HCT116 (cell line): ENCODE results near the gene MYH11. TPM values are rescaled to one million over a fixed set of nuclear protein-coding genes. Genes with fewer than 3 reads are reported as not detected.

Experiments used
- ATAC-seq: fragments of 200-7000 bp; cut with Tn5 transposase; 2 replicates; pipeline ENCODE4 v1.9.1; 2020; ENCODE audit warnings: mild to moderate bottlenecking, moderate library complexity
- BruUV-seq: library from RNA; stranded (reverse); fragments of 400-500 nt; replicated peaks from 2 replicates; lab custom pipeline; 2021; lab: Mats Ljungman, UMichigan
- CTCF ChIA-PET: fragments of 300-600 bp; sonication (Branson Sonifier 250); formaldehyde crosslinking; loops from one replicate; lab custom pipeline; 2021; ENCODE audit warnings: antibody characterized with exemption; lab: Charles Lee
- POLR2A ChIA-PET: fragments of 300-600, 350-600 bp; sonication (Branson Sonifier 250); formaldehyde crosslinking; loops from one replicate; lab custom pipeline; 2021; ENCODE audit warnings: antibody characterized with exemption; lab: Charles Lee
- RAD21 ChIA-PET, 2 experiments: fragments of 300-600 bp; sonication (Branson Sonifier 250); formaldehyde crosslinking; loops; one replicate each; lab custom pipeline; 2023; ENCODE audit warnings: low total read pairs in 2 of 2; ENCODE audit not compliant: uncharacterized antibody in 2 of 2, unreplicated experiment in 2 of 2, low non-redundant PET in 1 of 2; lab: Charles Lee
- DNase-seq: peaks from one replicate; pipeline ENCODE4 v3.0.0-alpha.2; 2010; ENCODE audit warnings: low read depth, low spot score
- H2AFZ ChIP-seq: fragments of 200-600 bp; shearing (Covaris generic), sonication (generic); 2 replicates; pipeline ENCODE4 v1.6.1; 2017; ENCODE audit warnings: low read depth, mixed run types, mixed read lengths, antibody characterized with exemption, low read length; ENCODE audit not compliant: poor library complexity, severe bottlenecking
- H3K27ac ChIP-seq: 2 replicates; pipeline ENCODE4 v1.5.1; 2012; ENCODE audit warnings: low read depth, low read length
- H3K27me3 ChIP-seq: fragments of 200-600 bp; sonication (generic); 2 replicates; pipeline ENCODE4 v1.6.1; 2016; ENCODE audit warnings: mixed run types, low read length, mixed read lengths; ENCODE audit not compliant: insufficient read depth
- H3K36me3 ChIP-seq, 2 experiments: fragments of 200-500 bp in 1 of 2; fragments of 200-600 bp in 1 of 2; sonication (Bioruptor generic) in 1 of 2; sonication (generic) in 1 of 2; 2 replicates each; pipeline versions ENCODE4 v1.5.1 to v1.6.1; 2014 to 2016; ENCODE audit warnings: low read length in 2 of 2, inconsistent platforms in 1 of 2, mixed read lengths in 1 of 2, mixed run types in 1 of 2; ENCODE audit not compliant: insufficient read depth in 2 of 2, control insufficient read depth in 1 of 2
- H3K4me1 ChIP-seq, 2 experiments: fragments of 200-600 bp in 1 of 2; sonication (generic) in 1 of 2; 2 replicates each; pipeline versions ENCODE4 v1.5.1 to v1.6.1; 2012 to 2017; ENCODE audit warnings: low read length in 2 of 2, inconsistent platforms in 1 of 2, mild to moderate bottlenecking in 1 of 2, mixed read lengths in 1 of 2, mixed run types in 1 of 2, moderate library complexity in 1 of 2; ENCODE audit not compliant: insufficient read depth in 2 of 2, control insufficient read depth in 1 of 2
- H3K4me2 ChIP-seq: fragments of 200-600 bp; sonication (generic); 2 replicates; pipeline ENCODE4 v1.6.1; 2017; ENCODE audit warnings: mixed run types, low read length, mixed read lengths
- H3K4me3 ChIP-seq, 2 experiments: fragments of 200-600 bp in 1 of 2; sonication (generic) in 1 of 2; replicated peaks in 1 of 2; 2 replicates each; pipeline ENCODE4 v1.5.1; 2011 to 2016; ENCODE audit warnings: low read length in 2 of 2, control low read depth in 1 of 2, low read depth in 1 of 2, mild to moderate bottlenecking in 1 of 2, mixed read lengths in 1 of 2, mixed run types in 1 of 2
- H3K79me2 ChIP-seq: fragments of 200-600 bp; sonication (generic); 2 replicates; pipeline ENCODE4 v1.6.1; 2017; ENCODE audit warnings: mild to moderate bottlenecking, mixed run types, low read length, moderate library complexity, mixed read lengths; ENCODE audit not compliant: insufficient read depth
- H3K9ac ChIP-seq: fragments of 200-600 bp; sonication (generic); 2 replicates; pipeline ENCODE4 v1.6.1; 2016; ENCODE audit warnings: low read length, mixed read lengths
- H3K9me2 ChIP-seq: fragments of 200-600 bp; sonication (generic), shearing (Covaris generic); 2 replicates; pipeline ENCODE4 v1.6.1; 2017; ENCODE audit warnings: mixed run types, mild to moderate bottlenecking, moderate library complexity; ENCODE audit not compliant: insufficient read depth
- H3K9me3 ChIP-seq, 2 experiments: fragments of 200-500 bp in 1 of 2; fragments of 200-600 bp in 1 of 2; sonication (Bioruptor generic) in 1 of 2; sonication (generic) in 1 of 2; 2 replicates each; pipeline ENCODE4 v1.6.1; 2014 to 2017; ENCODE audit warnings: low read length in 2 of 2, mixed read lengths in 2 of 2, inconsistent platforms in 1 of 2, low read depth in 1 of 2, mild to moderate bottlenecking in 1 of 2, mixed run types in 1 of 2, moderate library complexity in 1 of 2; ENCODE audit not compliant: control insufficient read depth in 1 of 2, insufficient read depth in 1 of 2
- H4K20me1 ChIP-seq: fragments of 200-600 bp; sonication (generic), shearing (Covaris generic); 2 replicates; pipeline ENCODE4 v1.6.1; 2017; ENCODE audit warnings: mixed run types, mild to moderate bottlenecking, moderate library complexity; ENCODE audit not compliant: insufficient read depth
- ATF3 ChIP-seq: IDR thresholded peaks from 2 replicates; pipeline ENCODE4 v1.6.1; 2012
- CBX3 ChIP-seq: IDR thresholded peaks from 2 replicates; pipeline ENCODE4 v1.6.1; 2012; ENCODE audit warnings: low read depth
- CEBPB ChIP-seq: IDR thresholded peaks from 2 replicates; pipeline ENCODE4 v1.6.1; 2012; ENCODE audit warnings: low read depth
- EGR1 ChIP-seq: IDR thresholded peaks from 2 replicates; pipeline ENCODE4 v1.6.1; 2012; ENCODE audit warnings: low read depth
- ELF1 ChIP-seq: IDR thresholded peaks from 2 replicates; pipeline ENCODE4 v1.6.1; 2012; ENCODE audit warnings: low read depth, borderline replicate concordance
- JUND ChIP-seq: IDR thresholded peaks from 2 replicates; pipeline ENCODE4 v1.6.1; 2012
- POLR2A ChIP-seq: IDR thresholded peaks from 2 replicates; pipeline ENCODE4 v1.7.0; 2011; ENCODE audit warnings: borderline replicate concordance; ENCODE audit not compliant: insufficient read depth, insufficient read length; ENCODE audit errors: extremely low read depth
- POLR2AphosphoS5 ChIP-seq: IDR thresholded peaks from 2 replicates; pipeline ENCODE4 v1.6.1; 2011; ENCODE audit warnings: mild to moderate bottlenecking, low read depth, low read length, moderate library complexity
- RAD21 ChIP-seq: IDR thresholded peaks from 2 replicates; pipeline ENCODE4 v1.6.1; 2012; ENCODE audit warnings: low read depth, mild to moderate bottlenecking
- REST ChIP-seq: IDR thresholded peaks from 2 replicates; pipeline ENCODE4 v1.6.1; 2012; ENCODE audit warnings: low read depth
- SIN3A ChIP-seq: IDR thresholded peaks from 2 replicates; pipeline ENCODE4 v1.6.1; 2012; ENCODE audit warnings: low read depth
- SP1 ChIP-seq: IDR thresholded peaks from 2 replicates; pipeline ENCODE4 v1.6.1; 2012; ENCODE audit warnings: low read depth
- SRF ChIP-seq: IDR thresholded peaks from 2 replicates; pipeline ENCODE4 v1.6.1; 2012; ENCODE audit warnings: low read depth
- TCF7L2 ChIP-seq: IDR thresholded peaks from 2 replicates; pipeline ENCODE4 v1.7.0; 2011; ENCODE audit warnings: borderline replicate concordance, inconsistent platforms; ENCODE audit not compliant: insufficient read depth, insufficient read length; ENCODE audit errors: extremely low read depth
- YY1 ChIP-seq: IDR thresholded peaks from 2 replicates; pipeline ENCODE4 v1.6.1; 2011; ENCODE audit warnings: low read length, low read depth, moderate library complexity, mild to moderate bottlenecking; ENCODE audit not compliant: insufficient replicate concordance; ENCODE audit errors: extremely low read depth
- ZBTB33 ChIP-seq: IDR thresholded peaks from 2 replicates; pipeline ENCODE4 v1.6.1; 2011; ENCODE audit warnings: mild to moderate bottlenecking, low read length, moderate library complexity; ENCODE audit not compliant: insufficient replicate concordance; ENCODE audit errors: extremely low read depth
- ZNF274 ChIP-seq: fragments of 200-500 bp; sonication (Bioruptor generic); IDR thresholded peaks from 2 replicates; pipeline ENCODE4 v1.6.1; 2014; ENCODE audit warnings: mild to moderate bottlenecking, low read depth, low read length, inconsistent platforms
- intact Hi-C: fragments of 100-400 bp; cut with micrococcal nuclease; formaldehyde crosslinking; loops from 2 replicates; pipeline ENCODE4 v1.10.0; 2022
- total RNA-seq: library from RNA; stranded (reverse); gene quantifications from one replicate; pipeline ENCODE4 v1.2.1, GENCODE V29; 2021; ENCODE audit not compliant: unreplicated experiment
- TF ChIP-seq, protein P1 (sequence below): IDR thresholded peaks from 2 replicates; pipeline ENCODE4 v1.6.1; 2012
- TF ChIP-seq, protein P2 (sequence below), 3 experiments: fragments of 200-600 bp in 1 of 3; sonication (generic) in 1 of 3; IDR thresholded peaks in 2 of 3; conservative IDR thresholded peaks in 1 of 3; 2 replicates each; pipeline ENCODE4 v1.5.1; 2012 to 2017; ENCODE audit warnings: low read depth in 2 of 3, low read length in 2 of 3, antibody characterized with exemption in 1 of 3, borderline replicate concordance in 1 of 3, control low read depth in 1 of 3, mild to moderate bottlenecking in 1 of 3, mixed read lengths in 1 of 3, mixed run types in 1 of 3, moderate library complexity in 1 of 3; ENCODE audit not compliant: insufficient read depth in 1 of 3

The MYH11 gene
- total RNA-seq, 1 experiment from 2014 or later = 0.61 TPM

- H3K9me3 ChIP-seq = peaks cover 8 to 10% of the 10 kb centered on the region in 2 experiments; a peak in 3 of 4 replicates
- DNase-seq = no peak
- H3K27me3 ChIP-seq = no peaks in the 10 kb centered on the region
- intact Hi-C loops = no loop called here
- TF ChIP-seq, protein P1, sequence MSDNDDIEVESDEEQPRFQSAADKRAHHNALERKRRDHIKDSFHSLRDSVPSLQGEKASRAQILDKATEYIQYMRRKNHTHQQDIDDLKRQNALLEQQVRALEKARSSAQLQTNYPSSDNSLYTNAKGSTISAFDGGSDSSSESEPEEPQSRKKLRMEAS = no peak
- TF ChIP-seq SRF (no peak), YY1 (no peak), SP1 (no peak), TCF7L2 (no peak), CBX3 (no peak), POLR2A (no peak), ZNF274 (no peak), REST (no peak), ATF3 (no peak), CEBPB (no peak), POLR2AphosphoS5 (no peak), ELF1 (no peak), RAD21 (no peak), ZBTB33 (no peak), EGR1 (no peak), JUND (no peak), SIN3A (no peak)
- TF ChIP-seq, protein P2, sequence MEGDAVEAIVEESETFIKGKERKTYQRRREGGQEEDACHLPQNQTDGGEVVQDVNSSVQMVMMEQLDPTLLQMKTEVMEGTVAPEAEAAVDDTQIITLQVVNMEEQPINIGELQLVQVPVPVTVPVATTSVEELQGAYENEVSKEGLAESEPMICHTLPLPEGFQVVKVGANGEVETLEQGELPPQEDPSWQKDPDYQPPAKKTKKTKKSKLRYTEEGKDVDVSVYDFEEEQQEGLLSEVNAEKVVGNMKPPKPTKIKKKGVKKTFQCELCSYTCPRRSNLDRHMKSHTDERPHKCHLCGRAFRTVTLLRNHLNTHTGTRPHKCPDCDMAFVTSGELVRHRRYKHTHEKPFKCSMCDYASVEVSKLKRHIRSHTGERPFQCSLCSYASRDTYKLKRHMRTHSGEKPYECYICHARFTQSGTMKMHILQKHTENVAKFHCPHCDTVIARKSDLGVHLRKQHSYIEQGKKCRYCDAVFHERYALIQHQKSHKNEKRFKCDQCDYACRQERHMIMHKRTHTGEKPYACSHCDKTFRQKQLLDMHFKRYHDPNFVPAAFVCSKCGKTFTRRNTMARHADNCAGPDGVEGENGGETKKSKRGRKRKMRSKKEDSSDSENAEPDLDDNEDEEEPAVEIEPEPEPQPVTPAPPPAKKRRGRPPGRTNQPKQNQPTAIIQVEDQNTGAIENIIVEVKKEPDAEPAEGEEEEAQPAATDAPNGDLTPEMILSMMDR (IDR thresholded peaks at IDR 0.05 in 2 of 3, conservative IDR thresholded peaks at IDR 0.05 in 1 of 3; ENCODE audit: borderline replicate concordance in 1 of 3, insufficient read depth in 1 of 3, low read depth in 2 of 3, low read length in 2 of 3) = no peak
- TF ChIP-seq, all 23 proteins: peak for 0
- no peaks in the 10 kb centered on the region for H3K36me3 ChIP-seq
- no peaks in the 10 kb centered on the region for H4K20me1 ChIP-seq
- no peak overlapping the region for H3K4me2 ChIP-seq
- no peak overlapping the region for H3K9ac ChIP-seq
- ChIA-PET POLR2A (no interaction called here), CTCF (no interaction called here), RAD21 (no interaction called here)
- no peaks in the 10 kb centered on the region for H3K79me2 ChIP-seq
- no peaks in the 10 kb centered on the region for H3K9me2 ChIP-seq
- BruUV-seq = no TSS peak
- H3K4me1 ChIP-seq = no peaks in the 10 kb centered on the region
- H2AFZ ChIP-seq = no peak overlapping the region
- H3K4me3 ChIP-seq = no peak overlapping the region
- no peak overlapping the region for H3K27ac ChIP-seq
- ATAC-seq = no peak
Measured at GRCh38 chr16:15811481-15812400, 45.1 kb downstream of the MYH11 start.
